ENCODE data around the gene NEGR1.

DNA sequence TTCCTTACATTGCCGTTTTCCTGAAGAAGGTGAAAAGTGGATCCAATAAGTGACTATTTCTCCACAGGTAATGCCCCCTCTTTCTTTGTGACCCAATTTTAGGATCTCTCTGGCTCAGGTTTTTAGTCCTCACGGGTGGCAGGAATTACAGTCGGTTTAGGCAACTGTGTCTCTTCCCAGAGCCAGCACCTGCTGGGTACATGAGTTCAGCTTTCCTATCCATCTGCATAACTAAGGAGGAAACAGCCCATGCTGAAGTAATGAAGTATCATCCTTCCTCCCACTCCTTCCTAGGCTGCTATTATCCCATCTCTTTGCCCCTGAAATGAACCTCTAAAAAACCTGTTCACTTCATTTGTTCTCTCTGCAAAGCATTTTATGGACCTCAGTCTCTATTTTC is 544.6 kb downstream of the NEGR1 start:
- TF ChIP-seq, protein P1, sequence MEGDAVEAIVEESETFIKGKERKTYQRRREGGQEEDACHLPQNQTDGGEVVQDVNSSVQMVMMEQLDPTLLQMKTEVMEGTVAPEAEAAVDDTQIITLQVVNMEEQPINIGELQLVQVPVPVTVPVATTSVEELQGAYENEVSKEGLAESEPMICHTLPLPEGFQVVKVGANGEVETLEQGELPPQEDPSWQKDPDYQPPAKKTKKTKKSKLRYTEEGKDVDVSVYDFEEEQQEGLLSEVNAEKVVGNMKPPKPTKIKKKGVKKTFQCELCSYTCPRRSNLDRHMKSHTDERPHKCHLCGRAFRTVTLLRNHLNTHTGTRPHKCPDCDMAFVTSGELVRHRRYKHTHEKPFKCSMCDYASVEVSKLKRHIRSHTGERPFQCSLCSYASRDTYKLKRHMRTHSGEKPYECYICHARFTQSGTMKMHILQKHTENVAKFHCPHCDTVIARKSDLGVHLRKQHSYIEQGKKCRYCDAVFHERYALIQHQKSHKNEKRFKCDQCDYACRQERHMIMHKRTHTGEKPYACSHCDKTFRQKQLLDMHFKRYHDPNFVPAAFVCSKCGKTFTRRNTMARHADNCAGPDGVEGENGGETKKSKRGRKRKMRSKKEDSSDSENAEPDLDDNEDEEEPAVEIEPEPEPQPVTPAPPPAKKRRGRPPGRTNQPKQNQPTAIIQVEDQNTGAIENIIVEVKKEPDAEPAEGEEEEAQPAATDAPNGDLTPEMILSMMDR (conservative IDR thresholded peaks at IDR 0.05; ENCODE audit: low read length): no peak
- TF ChIP-seq EZH2phosphoT487 (IDR thresholded peaks at IDR 0.05; ENCODE audit: borderline replicate concordance): no peak

Measured in Loucy (cell line).